Hepatocyte (in vitro differentiated cells): ENCODE data around the gene PSMD1. TPM values are rescaled to one million over a fixed set of nuclear protein-coding genes. Genes with fewer than 3 reads are reported as not detected.

Experiments
- DNase-seq: peaks from one replicate; pipeline ENCODE4 v3.0.0-alpha.2; 2016; ENCODE audit warnings: low spot score
- H2AFZ ChIP-seq: fragments of 200-600 bp; sonication (generic); 2 replicates; pipeline ENCODE4 v1.6.0; 2016; ENCODE audit warnings: antibody characterized with exemption, mild to moderate bottlenecking
- H3K27ac ChIP-seq: fragments of 200-600 bp; sonication (generic); 2 replicates; pipeline ENCODE4 v1.5.1; 2016; ENCODE audit warnings: mild to moderate bottlenecking
- H3K27me3 ChIP-seq: fragments of 200-600 bp; sonication (generic); 2 replicates; pipeline ENCODE4 v1.6.1; 2016
- H3K36me3 ChIP-seq: fragments of 200-600 bp; sonication (generic); replicated peaks from 2 replicates; pipeline ENCODE4 v1.5.1; 2016; ENCODE audit warnings: low read depth; ENCODE audit not compliant: insufficient read depth
- H3K4me1 ChIP-seq: fragments of 200-600 bp; sonication (generic); 2 replicates; pipeline ENCODE4 v1.5.1; 2016; ENCODE audit warnings: mild to moderate bottlenecking, moderate library complexity; ENCODE audit not compliant: insufficient read depth
- H3K4me2 ChIP-seq: fragments of 200-600 bp; sonication (generic); 2 replicates; pipeline ENCODE4 v1.6.0; 2016
- H3K4me3 ChIP-seq: fragments of 200-600 bp; sonication (generic); 2 replicates; pipeline ENCODE4 v1.5.1; 2016; ENCODE audit warnings: mild to moderate bottlenecking
- H3K79me2 ChIP-seq: fragments of 200-600 bp; sonication (generic); 2 replicates; pipeline ENCODE4 v1.6.0; 2017; ENCODE audit warnings: mild to moderate bottlenecking
- H3K9me2 ChIP-seq: fragments of 200-600 bp; sonication (generic); replicated peaks from 2 replicates; pipeline ENCODE4 v1.6.0; 2017; ENCODE audit warnings: mild to moderate bottlenecking; ENCODE audit not compliant: insufficient read depth
- H3K9me3 ChIP-seq: fragments of 200-600 bp; sonication (generic); 2 replicates; pipeline ENCODE4 v1.5.1; 2016; ENCODE audit warnings: low read depth, mild to moderate bottlenecking
- H4K20me1 ChIP-seq: fragments of 200-600 bp; sonication (generic); 2 replicates; pipeline ENCODE4 v1.6.0; 2016; ENCODE audit warnings: mild to moderate bottlenecking; ENCODE audit not compliant: insufficient read depth, poor library complexity, severe bottlenecking
- CTCF ChIP-seq: fragments of 200-600 bp; sonication (generic); IDR thresholded peaks from 2 replicates; pipeline ENCODE4 v1.5.1; 2016; ENCODE audit warnings: antibody characterized with exemption, mild to moderate bottlenecking; ENCODE audit not compliant: poor library complexity
- EZH2 ChIP-seq: fragments of 200-600 bp; sonication (generic); IDR thresholded peaks from 2 replicates; pipeline ENCODE4 v1.6.1; 2016; ENCODE audit warnings: antibody characterized with exemption, mild to moderate bottlenecking, borderline replicate concordance
- EZH2phosphoT487 ChIP-seq: fragments of 200-600 bp; sonication (generic); IDR thresholded peaks from one replicate; pipeline ENCODE4 v1.6.1; 2018; ENCODE audit warnings: antibody characterized with exemption, mild to moderate bottlenecking, low read depth, moderate library complexity; ENCODE audit not compliant: unreplicated experiment, severe bottlenecking
- WGBS: methylation state at CpG from one replicate; pipeline ENCODE4 v1.1.6; 2016; ENCODE audit warnings: low lambda C conversion rate; ENCODE audit errors: missing lambda C conversion rate; 5-methylcytosine and 5-hydroxymethylcytosine counted together
- polyA plus RNA-seq: library from polyadenylated mRNA; unstranded; fragments of >200 nt; fragmentation: Nextera tagmentation; extraction: Ambion mirVana; gene quantifications from 2 replicates; pipeline ENCODE4 v1.2.1, GENCODE V29; 2016
- total RNA-seq: library from RNA; depleted of rRNA; stranded (reverse); fragments of >200 nt; gene quantifications from 2 replicates; pipeline ENCODE4 v1.2.3, GENCODE V29; 2014

The PSMD1 gene
- total RNA-seq (92.9 and 93.6 TPM in 2 replicates), polyA plus RNA-seq (96.3 and 106 TPM in 2 replicates)

- Histone ChIP-seq H3K36me3 (peaks cover 2% of the 10 kb centered on the region), H3K4me3 (peak within 1 kb of the TSS; percentile 98), H2AFZ (peak within 1 kb of the TSS; percentile 82), H3K27me3 (no peaks in the 10 kb centered on the region), H4K20me1 (peaks cover 15% of the 10 kb centered on the region), H3K79me2 (peaks cover 50% of the 10 kb centered on the region), H3K27ac (peak within 1 kb of the TSS; percentile 100), H3K4me2 (peak within 1 kb of the TSS; percentile 86), H3K9me3 (no peaks in the 10 kb centered on the region), H3K9me2 (no peaks in the 10 kb centered on the region), H3K4me1 (peaks cover 27% of the 10 kb centered on the region)
- peak; percentile 95 for DNase-seq
- no peak for TF ChIP-seq EZH2phosphoT487
- peak; percentile 89 for TF ChIP-seq CTCF
- TF ChIP-seq EZH2: no peak
- WGBS: 1% methylated on average over 53 of the region's 73 CpGs
These were observed at the start of gene PSMD1 for GRCh38 chr2:231056453-231057416. Gene PSMD1, plus strand, starts transcription at chr2:231056867. Its CDS starts 159 bp downstream, at chr2:231057026.

GRCh38 chr2:231007286-231008098 lies 49.2 kb upstream of the PSMD1 start:
- Histone ChIP-seq H3K4me3 (no peak overlapping the region), H3K27ac (peak overlapping the region; percentile 66), H2AFZ (no peak overlapping the region), H3K4me2 (no peak overlapping the region), H3K79me2 (no peaks in the 10 kb centered on the region), H3K9me2 (no peaks in the 10 kb centered on the region), H3K27me3 (no peaks in the 10 kb centered on the region), H3K4me1 (peaks cover 9% of the 10 kb centered on the region), H3K9me3 (no peaks in the 10 kb centered on the region), H4K20me1 (no peaks in the 10 kb centered on the region), H3K36me3 (no peaks in the 10 kb centered on the region)
- WGBS: 57% methylated on average over 10 of the region's 10 CpGs
- TF ChIP-seq CTCF: no peak
- peak; percentile 32 for DNase-seq

DNA sequence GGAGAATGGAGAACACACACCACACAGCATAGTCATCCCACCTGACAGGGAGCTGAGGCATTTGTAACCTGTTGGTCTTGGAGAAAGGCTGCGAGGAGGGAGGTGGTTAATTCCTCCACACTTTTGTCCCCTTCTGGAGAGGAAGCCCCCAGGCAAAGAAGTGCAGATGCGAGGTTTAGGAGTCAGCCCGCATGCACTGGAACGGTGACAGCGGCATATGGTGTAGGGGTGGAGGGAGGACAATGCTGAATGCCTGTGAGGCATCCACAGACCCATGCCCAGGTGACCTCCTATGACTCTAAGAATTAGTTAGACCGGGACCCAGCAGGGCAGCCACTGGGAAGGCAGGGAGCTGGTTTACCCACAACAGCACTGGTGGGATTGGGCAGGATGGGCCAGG lies 48.5 kb upstream of the PSMD1 start:
- no peaks in the 10 kb centered on the region for H3K36me3 ChIP-seq
- no peak overlapping the region for H2AFZ ChIP-seq
- no peak overlapping the region for H3K4me3 ChIP-seq
- no peaks in the 10 kb centered on the region for H4K20me1 ChIP-seq
- H3K27me3 ChIP-seq: no peaks in the 10 kb centered on the region
- no peak for TF ChIP-seq EZH2
- no peak for TF ChIP-seq CTCF
- no peak for TF ChIP-seq EZH2phosphoT487
- H3K4me2 ChIP-seq: no peak overlapping the region
- H3K4me1 ChIP-seq: peaks cover 9% of the 10 kb centered on the region
- H3K79me2 ChIP-seq: no peaks in the 10 kb centered on the region
- 86% methylated on average over 6 of the region's 6 CpGs for whole genome bisulfite sequencing
- H3K9me3 ChIP-seq: no peaks in the 10 kb centered on the region
- no peaks in the 10 kb centered on the region for H3K9me2 ChIP-seq
- DNase-seq: no peak
- peak overlapping the region; percentile 66 for H3K27ac ChIP-seq
